Measurements from ENCODE around the gene ENTPD2. TPM values are rescaled to one million over a fixed set of nuclear protein-coding genes. Genes with fewer than 3 reads are reported as not detected.

ENTPD2 gene
- total RNA-seq, 1 experiment from 2014 or later, result 9.0 TPM

- H3K4me2 ChIP-seq, result no peak overlapping the region
These were observed 30.7 kb upstream of the ENTPD2 start for GRCh38 chr9:137084526-137084925.

GRCh38 chr9:137083394-137084004 lies 29.6 kb upstream of the ENTPD2 start:
- peaks cover 14% of the 10 kb centered on the region for H3K79me2 ChIP-seq (ENCODE audit: low read depth)
- H3K36me3 ChIP-seq (ENCODE audit: low read depth), result no peaks in the 10 kb centered on the region
- ChIA-PET CTCF (no interaction called here), POLR2A (ENCODE audit: unreplicated experiment) (interaction anchor here (0.8 kb wide), 1 partner anchor 12 kb away, joined by 6 read pairs; no protein-coding TSS in a partner anchor)
- H3K27me3 ChIP-seq (ENCODE audit: insufficient read depth, low read depth), result no peaks in the 10 kb centered on the region
- BruUV-seq (replicated peaks), result no TSS peak
- peaks cover 33% of the 10 kb centered on the region for H3F3A ChIP-seq (ENCODE audit: insufficient read depth, low read depth)
- intact Hi-C loops (cut with micrococcal nuclease; ENCODE audit: unreplicated experiment), result no loop called here
- DNase-seq, result peak; percentile 87
- peak overlapping the region; percentile 60 for H3K27ac ChIP-seq
- peak overlapping the region; percentile 64 for H3K4me2 ChIP-seq
- H3K4me1 ChIP-seq (replicated peaks; ENCODE audit: insufficient read depth), result peaks cover 39% of the 10 kb centered on the region
- no peak for TF ChIP-seq EZH2 (IDR thresholded peaks at IDR 0.05; ENCODE audit: low read depth)
- TF ChIP-seq CTCF (conservative IDR thresholded peaks at IDR 0.05), result no peak
- H2AFZ ChIP-seq, result no peak overlapping the region
- H3K9me3 ChIP-seq (ENCODE audit: insufficient read depth, low read depth), result no peaks in the 10 kb centered on the region
- no peaks in the 10 kb centered on the region for H3K9me2 ChIP-seq (ENCODE audit: insufficient read depth)
- H3K4me3 ChIP-seq, result no peak overlapping the region; the same call in 1 of the 2 replicates
- H4K20me1 ChIP-seq (ENCODE audit: insufficient read depth), result 0 out of 2 replicates have a peak, but pooled peaks cover 4% of the 10 kb centered on the region

More at GRCh38 chr9:137084526-137084925, 30.7 kb upstream of the ENTPD2 start:
- peaks cover 33% of the 10 kb centered on the region for H3F3A ChIP-seq (ENCODE audit: insufficient read depth, low read depth)
- DNase-seq, result no peak
- H3K4me1 ChIP-seq (replicated peaks; ENCODE audit: insufficient read depth), result peaks cover 39% of the 10 kb centered on the region
- 0 out of 2 replicates have a peak, but pooled peaks cover 4% of the 10 kb centered on the region for H4K20me1 ChIP-seq (ENCODE audit: insufficient read depth)
- H3K4me3 ChIP-seq, result no peak overlapping the region
- no peak for TF ChIP-seq CTCF (conservative IDR thresholded peaks at IDR 0.05)
- TF ChIP-seq EZH2 (IDR thresholded peaks at IDR 0.05; ENCODE audit: low read depth), result no peak
- ChIA-PET POLR2A (ENCODE audit: unreplicated experiment) (interaction anchor here (0.7 kb wide), 1 partner anchor 14 kb away, joined by 5 read pairs; the partner anchor contains the start of gene SAPCD2), CTCF (interaction anchor here (0.6 kb wide), 1 partner anchor 38 kb away, joined by 13 read pairs; no protein-coding TSS in a partner anchor)
- H3K27me3 ChIP-seq (ENCODE audit: insufficient read depth, low read depth), result no peaks in the 10 kb centered on the region
- no peaks in the 10 kb centered on the region for H3K9me2 ChIP-seq (ENCODE audit: insufficient read depth)
- H3K36me3 ChIP-seq (ENCODE audit: low read depth), result no peaks in the 10 kb centered on the region
- intact Hi-C loops (cut with micrococcal nuclease; ENCODE audit: unreplicated experiment), result no loop called here
- peaks cover 14% of the 10 kb centered on the region for H3K79me2 ChIP-seq (ENCODE audit: low read depth)
- H2AFZ ChIP-seq, result no peak overlapping the region
- no peaks in the 10 kb centered on the region for H3K9me3 ChIP-seq (ENCODE audit: insufficient read depth, low read depth)
- no peak overlapping the region; the same call in 1 of the 2 replicates for H3K27ac ChIP-seq
- BruUV-seq (replicated peaks), result no TSS peak

GRCh38 chr9:137082925-137083290 lies 29.0 kb upstream of the ENTPD2 start:
- CTCF ChIA-PET, result no interaction called here
- H3K9me2 ChIP-seq (ENCODE audit: insufficient read depth), result no peaks in the 10 kb centered on the region
- no peak for TF ChIP-seq EZH2 (IDR thresholded peaks at IDR 0.05; ENCODE audit: low read depth)
- TF ChIP-seq CTCF (conservative IDR thresholded peaks at IDR 0.05), result no peak
- POLR2A ChIA-PET (ENCODE audit: unreplicated experiment), result no interaction called here
- no peaks in the 10 kb centered on the region for H3K9me3 ChIP-seq (ENCODE audit: insufficient read depth, low read depth)
- H3K27ac ChIP-seq, result no peak overlapping the region
- no TSS peak for BruUV-seq (replicated peaks)
- no peaks in the 10 kb centered on the region for H4K20me1 ChIP-seq (ENCODE audit: insufficient read depth)
- no peaks in the 10 kb centered on the region for H3K36me3 ChIP-seq (ENCODE audit: low read depth)
- no peaks in the 10 kb centered on the region for H3K27me3 ChIP-seq (ENCODE audit: insufficient read depth, low read depth)
- no peak overlapping the region for H2AFZ ChIP-seq
- DNase-seq, result peak in 1 of 2 experiments; percentile 30
- intact Hi-C loops (cut with micrococcal nuclease; ENCODE audit: unreplicated experiment), result no loop called here
- H3F3A ChIP-seq (ENCODE audit: insufficient read depth, low read depth), result peaks cover 28% of the 10 kb centered on the region
- peaks cover 10% of the 10 kb centered on the region for H3K79me2 ChIP-seq (ENCODE audit: low read depth)
- H3K4me1 ChIP-seq (replicated peaks; ENCODE audit: insufficient read depth), result peaks cover 34% of the 10 kb centered on the region
- no peak overlapping the region for H3K4me3 ChIP-seq
- peak overlapping the region; percentile 64 for H3K4me2 ChIP-seq

Measured in PC-9 (cell line).